ENCODE data around the gene LAMA1.

DNA sequence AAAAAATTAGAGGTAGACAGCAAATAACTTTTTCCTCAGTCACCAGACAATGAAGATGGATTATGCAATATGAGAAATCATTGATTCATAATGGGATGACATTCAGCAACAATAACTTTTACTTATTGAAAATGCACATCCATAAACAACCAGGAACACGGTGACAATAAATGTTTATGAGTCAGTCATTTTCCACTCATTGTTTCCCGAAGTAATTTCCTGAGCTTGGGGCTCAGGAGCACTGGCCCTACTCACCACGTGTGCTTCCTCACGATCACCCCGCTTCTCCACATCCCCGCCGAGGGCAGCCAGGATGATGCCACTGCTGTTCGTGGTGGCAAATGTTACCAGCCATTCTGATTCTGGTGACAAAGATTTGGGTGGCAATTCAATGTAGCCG lies 156.3 kb downstream of the LAMA1 start:
- TF ChIP-seq, protein P1, sequence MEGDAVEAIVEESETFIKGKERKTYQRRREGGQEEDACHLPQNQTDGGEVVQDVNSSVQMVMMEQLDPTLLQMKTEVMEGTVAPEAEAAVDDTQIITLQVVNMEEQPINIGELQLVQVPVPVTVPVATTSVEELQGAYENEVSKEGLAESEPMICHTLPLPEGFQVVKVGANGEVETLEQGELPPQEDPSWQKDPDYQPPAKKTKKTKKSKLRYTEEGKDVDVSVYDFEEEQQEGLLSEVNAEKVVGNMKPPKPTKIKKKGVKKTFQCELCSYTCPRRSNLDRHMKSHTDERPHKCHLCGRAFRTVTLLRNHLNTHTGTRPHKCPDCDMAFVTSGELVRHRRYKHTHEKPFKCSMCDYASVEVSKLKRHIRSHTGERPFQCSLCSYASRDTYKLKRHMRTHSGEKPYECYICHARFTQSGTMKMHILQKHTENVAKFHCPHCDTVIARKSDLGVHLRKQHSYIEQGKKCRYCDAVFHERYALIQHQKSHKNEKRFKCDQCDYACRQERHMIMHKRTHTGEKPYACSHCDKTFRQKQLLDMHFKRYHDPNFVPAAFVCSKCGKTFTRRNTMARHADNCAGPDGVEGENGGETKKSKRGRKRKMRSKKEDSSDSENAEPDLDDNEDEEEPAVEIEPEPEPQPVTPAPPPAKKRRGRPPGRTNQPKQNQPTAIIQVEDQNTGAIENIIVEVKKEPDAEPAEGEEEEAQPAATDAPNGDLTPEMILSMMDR (conservative IDR thresholded peaks at IDR 0.05) = no peak
- no peak for TF ChIP-seq EZH2 (IDR thresholded peaks at IDR 0.05; ENCODE audit: low read depth)
